ENCODE measurements around the gene TP53AIP1. TPM values are rescaled to one million over a fixed set of nuclear protein-coding genes. Genes with fewer than 3 reads are reported as not detected.

The TP53AIP1 gene
- total RNA-seq, 1 donor from 2014 or later: 0.13 TPM

DNA sequence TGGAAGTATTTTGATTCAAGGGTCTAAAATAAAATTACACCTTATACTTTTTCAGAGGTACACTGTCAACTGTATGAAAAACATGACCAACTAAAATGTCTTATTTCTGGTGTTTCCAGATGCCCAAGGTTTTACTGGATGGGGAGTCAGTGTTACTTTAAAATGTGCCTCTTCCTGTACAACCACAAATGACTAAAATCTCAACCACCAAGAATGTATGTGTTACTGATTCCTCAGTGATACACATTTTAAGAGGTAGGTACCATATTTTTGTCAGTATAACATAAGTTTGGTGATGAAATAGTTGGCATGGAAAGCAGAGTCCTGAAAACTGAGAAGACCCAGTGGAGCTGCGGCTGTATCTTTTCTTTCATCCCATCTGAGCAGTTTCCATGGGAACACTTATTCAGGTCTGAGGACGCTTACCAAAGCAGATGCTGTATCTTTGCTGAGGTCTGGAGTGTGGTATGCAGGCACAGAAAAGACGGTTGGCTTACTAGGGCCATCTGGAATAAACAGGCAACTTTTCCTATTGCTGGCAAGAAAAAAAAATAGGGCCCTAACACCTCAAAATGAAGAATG, 21.2 kb upstream of the TP53AIP1 start:
- Mint-ChIP-seq H3K4me3 (ENCODE audit: unreplicated experiment) (no peak overlapping the region), H3K36me3 (ENCODE audit: low read depth, unreplicated experiment) (no peaks in the 10 kb centered on the region), H3K27me3 (ENCODE audit: unreplicated experiment) (no peaks in the 10 kb centered on the region), H3K4me1 (ENCODE audit: unreplicated experiment) (peaks cover 48% of the 10 kb centered on the region), H3K9me3 (ENCODE audit: unreplicated experiment) (no peaks in the 10 kb centered on the region), H3K27ac (ENCODE audit: unreplicated experiment) (peak overlapping the region; percentile 91)
- DNase-seq (ENCODE audit: low spot score): no peak
- TF ChIP-seq, protein P1, sequence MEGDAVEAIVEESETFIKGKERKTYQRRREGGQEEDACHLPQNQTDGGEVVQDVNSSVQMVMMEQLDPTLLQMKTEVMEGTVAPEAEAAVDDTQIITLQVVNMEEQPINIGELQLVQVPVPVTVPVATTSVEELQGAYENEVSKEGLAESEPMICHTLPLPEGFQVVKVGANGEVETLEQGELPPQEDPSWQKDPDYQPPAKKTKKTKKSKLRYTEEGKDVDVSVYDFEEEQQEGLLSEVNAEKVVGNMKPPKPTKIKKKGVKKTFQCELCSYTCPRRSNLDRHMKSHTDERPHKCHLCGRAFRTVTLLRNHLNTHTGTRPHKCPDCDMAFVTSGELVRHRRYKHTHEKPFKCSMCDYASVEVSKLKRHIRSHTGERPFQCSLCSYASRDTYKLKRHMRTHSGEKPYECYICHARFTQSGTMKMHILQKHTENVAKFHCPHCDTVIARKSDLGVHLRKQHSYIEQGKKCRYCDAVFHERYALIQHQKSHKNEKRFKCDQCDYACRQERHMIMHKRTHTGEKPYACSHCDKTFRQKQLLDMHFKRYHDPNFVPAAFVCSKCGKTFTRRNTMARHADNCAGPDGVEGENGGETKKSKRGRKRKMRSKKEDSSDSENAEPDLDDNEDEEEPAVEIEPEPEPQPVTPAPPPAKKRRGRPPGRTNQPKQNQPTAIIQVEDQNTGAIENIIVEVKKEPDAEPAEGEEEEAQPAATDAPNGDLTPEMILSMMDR (IDR thresholded peaks at IDR 0.05; ENCODE audit: unreplicated experiment): no peak

DNA sequence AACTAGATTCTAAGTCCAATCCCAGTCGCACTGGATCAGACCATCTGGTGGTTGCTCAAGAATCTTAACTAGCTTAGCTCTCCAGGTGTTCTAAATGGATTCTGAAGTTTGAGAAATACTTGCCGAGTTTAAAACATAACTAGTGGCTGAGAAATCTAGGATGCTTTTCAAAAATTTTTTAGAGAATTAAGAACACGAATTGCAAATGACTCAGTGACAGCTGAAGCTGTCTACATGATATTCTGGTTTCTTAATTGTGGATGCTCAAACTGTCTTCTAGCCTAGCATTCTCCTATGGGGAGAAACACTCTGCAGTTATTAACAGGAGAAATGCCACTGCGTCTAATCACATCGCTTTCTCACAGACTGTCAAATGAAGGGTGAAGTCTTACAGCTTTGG, 20.2 kb upstream of the TP53AIP1 start:
- H3K27ac Mint-ChIP-seq (ENCODE audit: unreplicated experiment): no peak overlapping the region
- H3K9me3 Mint-ChIP-seq (ENCODE audit: unreplicated experiment): no peaks in the 10 kb centered on the region
- H3K4me1 Mint-ChIP-seq (ENCODE audit: unreplicated experiment): peaks cover 43% of the 10 kb centered on the region
- TF ChIP-seq, protein P1 (IDR thresholded peaks at IDR 0.05; ENCODE audit: unreplicated experiment): no peak
- no peaks in the 10 kb centered on the region for H3K27me3 Mint-ChIP-seq (ENCODE audit: unreplicated experiment)
- no peak for DNase-seq (ENCODE audit: low spot score)
- no peak overlapping the region for H3K4me3 Mint-ChIP-seq (ENCODE audit: unreplicated experiment)
- no peaks in the 10 kb centered on the region for H3K36me3 Mint-ChIP-seq (ENCODE audit: low read depth, unreplicated experiment)

DNA sequence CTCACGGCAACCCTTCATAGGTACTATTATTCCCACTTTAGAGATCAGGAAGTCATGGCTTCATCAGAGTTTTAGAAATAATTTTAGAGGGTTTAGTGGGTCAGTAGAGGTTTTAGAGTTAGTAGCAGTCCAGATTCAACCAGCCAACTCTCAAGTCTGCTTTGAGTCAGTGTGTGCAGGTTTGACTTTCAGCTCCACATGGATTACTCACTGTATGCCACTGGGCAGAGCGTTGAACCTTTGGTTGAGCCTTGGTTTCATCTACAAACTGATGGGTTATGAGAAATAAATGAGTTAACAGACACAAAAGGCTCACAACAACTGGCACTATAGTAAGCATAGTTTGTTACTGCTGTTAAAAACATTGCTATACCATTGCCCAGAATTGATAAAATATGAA, 19.0 kb upstream of the TP53AIP1 start:
- TF ChIP-seq, protein P1 (IDR thresholded peaks at IDR 0.05; ENCODE audit: unreplicated experiment): no peak
- no peak overlapping the region for H3K4me3 Mint-ChIP-seq (ENCODE audit: unreplicated experiment)
- no peaks in the 10 kb centered on the region for H3K36me3 Mint-ChIP-seq (ENCODE audit: low read depth, unreplicated experiment)
- H3K27ac Mint-ChIP-seq (ENCODE audit: unreplicated experiment): no peak overlapping the region
- H3K9me3 Mint-ChIP-seq (ENCODE audit: unreplicated experiment): no peaks in the 10 kb centered on the region
- no peak for DNase-seq (ENCODE audit: low spot score)
- H3K4me1 Mint-ChIP-seq (ENCODE audit: unreplicated experiment): peaks cover 41% of the 10 kb centered on the region
- H3K27me3 Mint-ChIP-seq (ENCODE audit: unreplicated experiment): no peaks in the 10 kb centered on the region

DNA sequence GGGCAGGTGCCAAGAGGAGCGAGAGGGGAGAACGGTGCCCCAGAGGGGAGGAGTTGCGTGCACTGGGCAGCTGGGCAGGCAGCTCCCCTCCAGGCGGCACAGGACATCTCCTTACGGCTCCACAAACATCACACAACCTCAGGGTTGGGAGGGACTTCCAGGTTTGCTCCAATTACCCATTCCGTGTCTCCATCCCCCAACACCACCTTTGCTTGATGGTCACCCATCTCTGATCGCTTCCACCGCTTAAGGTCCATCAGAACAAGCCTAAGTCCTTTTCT, 14.5 kb upstream of the TP53AIP1 start:
- Mint-ChIP-seq H3K9me3 (ENCODE audit: unreplicated experiment) (no peaks in the 10 kb centered on the region), H3K4me3 (ENCODE audit: unreplicated experiment) (no peak overlapping the region), H3K4me1 (ENCODE audit: unreplicated experiment) (peaks cover 16% of the 10 kb centered on the region), H3K27me3 (ENCODE audit: unreplicated experiment) (no peaks in the 10 kb centered on the region), H3K27ac (ENCODE audit: unreplicated experiment) (no peak overlapping the region), H3K36me3 (ENCODE audit: low read depth, unreplicated experiment) (no peaks in the 10 kb centered on the region)
- TF ChIP-seq, protein P1 (IDR thresholded peaks at IDR 0.05; ENCODE audit: unreplicated experiment): no peak
- DNase-seq (ENCODE audit: low spot score): no peak

DNA sequence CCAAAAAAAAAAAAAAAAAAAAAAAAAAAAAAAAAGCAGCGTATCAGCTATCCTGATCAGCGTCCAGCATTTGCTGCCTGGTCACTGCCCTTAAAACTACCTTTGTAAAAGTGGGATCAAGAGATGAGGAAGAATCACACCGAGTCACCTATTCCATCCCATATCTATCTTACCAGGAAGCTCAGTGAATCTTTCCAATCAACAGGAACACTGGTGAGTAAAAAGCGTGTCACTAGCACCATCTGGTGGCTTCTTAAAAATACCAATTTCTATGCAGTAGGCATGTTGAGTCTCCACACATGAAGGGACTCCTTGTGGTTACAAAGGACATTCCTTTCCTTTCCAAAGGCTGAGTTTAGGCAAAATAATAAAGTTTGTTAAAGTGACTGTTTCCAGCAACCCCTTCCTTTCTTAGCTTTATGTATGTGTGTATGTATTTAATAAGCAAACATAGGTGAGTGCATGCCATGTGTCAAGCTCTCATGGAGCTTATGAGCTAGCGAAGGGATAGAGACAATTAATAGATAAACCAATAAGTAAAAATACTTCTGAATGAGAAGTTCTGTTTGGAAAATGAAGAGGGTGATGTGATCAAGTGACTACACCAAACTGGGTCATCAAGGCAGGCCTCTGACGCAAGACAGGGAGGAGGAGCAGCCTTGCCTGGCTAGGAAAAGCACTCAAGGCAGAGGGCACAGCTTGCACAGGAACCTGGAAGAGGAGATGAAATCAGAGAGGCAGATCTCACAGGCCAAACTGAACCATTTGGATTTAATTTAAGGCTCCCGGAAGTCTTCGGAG, 13.9 kb upstream of the TP53AIP1 start:
- TF ChIP-seq, protein P1 (IDR thresholded peaks at IDR 0.05; ENCODE audit: unreplicated experiment): peak; percentile 63
- H3K27me3 Mint-ChIP-seq (ENCODE audit: unreplicated experiment): no peaks in the 10 kb centered on the region
- DNase-seq (ENCODE audit: low spot score): peak; percentile 57
- H3K4me3 Mint-ChIP-seq (ENCODE audit: unreplicated experiment): no peak overlapping the region
- peaks cover 16% of the 10 kb centered on the region for H3K4me1 Mint-ChIP-seq (ENCODE audit: unreplicated experiment)
- H3K27ac Mint-ChIP-seq (ENCODE audit: unreplicated experiment): peak overlapping the region; percentile 27
- no peaks in the 10 kb centered on the region for H3K9me3 Mint-ChIP-seq (ENCODE audit: unreplicated experiment)
- no peaks in the 10 kb centered on the region for H3K36me3 Mint-ChIP-seq (ENCODE audit: low read depth, unreplicated experiment)
